Liver (tissue), 9 donors: ENCODE data around the gene PTPRH. TPM values are rescaled to one million over a fixed set of nuclear protein-coding genes. Genes with fewer than 3 reads are reported as not detected.

Experiments used
- DNase-seq: peaks from one replicate; pipeline ENCODE4 v3.0.0-alpha.2; 2017; ENCODE audit warnings: low spot score
- H3K27ac ChIP-seq, 2 donors: one replicate each; pipeline ENCODE4 v1.7.0; 2013; ENCODE audit warnings: inconsistent platforms in 2 of 2, low read length in 2 of 2, control low read depth in 1 of 2, low read depth in 1 of 2, mild to moderate bottlenecking in 1 of 2
- H3K27me3 ChIP-seq, 4 donors: one replicate each; pipeline versions ENCODE4 v1.6.1 to v1.7.0; 2013; ENCODE audit warnings: low read length in 3 of 4, inconsistent platforms in 1 of 4, mild to moderate bottlenecking in 1 of 4, moderate library complexity in 1 of 4; ENCODE audit not compliant: control insufficient read depth in 4 of 4, insufficient read depth in 4 of 4
- H3K36me3 ChIP-seq, 4 donors: one replicate each; pipeline versions ENCODE4 v1.6.1 to v1.7.0; 2013; ENCODE audit warnings: low read length in 3 of 4, mild to moderate bottlenecking in 3 of 4, low read depth in 1 of 4, moderate library complexity in 1 of 4; ENCODE audit not compliant: control insufficient read depth in 4 of 4, insufficient read depth in 3 of 4
- H3K4me1 ChIP-seq, 4 donors: one replicate each; pipeline versions ENCODE4 v1.6.1 to v1.7.0; 2013; ENCODE audit warnings: low read length in 3 of 4, mild to moderate bottlenecking in 3 of 4, moderate library complexity in 1 of 4; ENCODE audit not compliant: control insufficient read depth in 4 of 4, insufficient read depth in 4 of 4
- H3K4me3 ChIP-seq, 3 donors: one replicate each; pipeline versions ENCODE4 v1.6.1 to v1.7.0; 2013; ENCODE audit warnings: low read length in 3 of 3, control low read depth in 1 of 3, low read depth in 1 of 3, mild to moderate bottlenecking in 1 of 3
- H3K9ac ChIP-seq, 2 donors: one replicate each; pipeline ENCODE4 v1.7.0; 2013; ENCODE audit warnings: low read length in 2 of 2, mild to moderate bottlenecking in 2 of 2, moderate library complexity in 2 of 2, control low read depth in 1 of 2, low read depth in 1 of 2
- H3K9me3 ChIP-seq, 4 donors: one replicate each; pipeline versions ENCODE4 v1.6.1 to v1.7.0; 2013; ENCODE audit warnings: low read length in 3 of 4; ENCODE audit not compliant: control insufficient read depth in 4 of 4
- EGR1 ChIP-seq, 2 donors: IDR thresholded peaks; 2 replicates each; pipeline ENCODE4 v1.6.1; 2016 to 2018; ENCODE audit warnings: antibody characterized with exemption in 2 of 2, low read depth in 2 of 2
- FOXA1 ChIP-seq: IDR thresholded peaks from 2 replicates; pipeline ENCODE4 v1.6.1; 2016; ENCODE audit warnings: antibody characterized with exemption
- HNF4G ChIP-seq: IDR thresholded peaks from 2 replicates; pipeline ENCODE4 v1.6.1; 2016; ENCODE audit warnings: antibody characterized with exemption
- JUND ChIP-seq, 2 donors: IDR thresholded peaks; 2 replicates each; pipeline ENCODE4 v1.6.1; 2016; ENCODE audit warnings: antibody characterized with exemption in 2 of 2
- MAX ChIP-seq: IDR thresholded peaks from 2 replicates; pipeline ENCODE4 v1.6.1; 2016; ENCODE audit warnings: antibody characterized with exemption
- NR2F2 ChIP-seq: IDR thresholded peaks from 2 replicates; pipeline ENCODE4 v1.6.1; 2016; ENCODE audit warnings: antibody characterized with exemption
- RXRA ChIP-seq, 2 donors: IDR thresholded peaks; 2 replicates each; pipeline ENCODE4 v1.6.1; 2017 to 2018; ENCODE audit warnings: antibody characterized with exemption in 2 of 2, mild to moderate bottlenecking in 1 of 2
- SP1 ChIP-seq: IDR thresholded peaks from 2 replicates; pipeline ENCODE4 v1.6.1; 2018; ENCODE audit warnings: antibody characterized with exemption, mild to moderate bottlenecking
- ZBTB33 ChIP-seq: IDR thresholded peaks from 2 replicates; pipeline ENCODE4 v1.6.1; 2016; ENCODE audit warnings: antibody characterized with exemption
- WGBS: extraction: QIAGEN DNeasy Blood & Tissue Kit; methylation state at CpG from one replicate; pipeline ENCODE4 v1.1.7; 2013; 5-methylcytosine and 5-hydroxymethylcytosine counted together
- polyA plus RNA-seq, 2 donors: library from polyadenylated mRNA; stranded (reverse) in 1 of 2; unstranded in 1 of 2; fragments of 200-250 nt in 1 of 2; fragments of >200 nt in 1 of 2; fragmentation: Nextera tagmentation in 1 of 2; extraction: Ambion mirVana in 1 of 2; gene quantifications; one replicate each; pipeline versions ENCODE4 v1.2.1 to v1.2.3, GENCODE V29; 2013 to 2015
- total RNA-seq, 2 donors: library from RNA; depleted of rRNA; stranded (reverse); fragments of >200 nt; gene quantifications; one replicate each; pipeline ENCODE4 v1.2.3, GENCODE V29; 2014
- TF ChIP-seq, protein P1 (sequence below): IDR thresholded peaks from 2 replicates; pipeline ENCODE4 v1.6.1; 2016; ENCODE audit warnings: antibody characterized with exemption, mild to moderate bottlenecking
- TF ChIP-seq, protein P2 (sequence below): fragments of 150-350 bp; IDR thresholded peaks from 2 replicates; pipeline ENCODE4 v1.5.1; 2017; ENCODE audit warnings: improper control_type of control experiment, low read depth, low read length; ENCODE audit not compliant: missing input control
- donor health status: healthy.
- donor health status: healthy.
- donor health status: healthy.
- donor health status: healthy.
- donor health status: healthy.

PTPRH gene
- total and polyA plus RNA-seq, 4 donors, result 3.1 to 20.4 (median 11.4) TPM

DNA sequence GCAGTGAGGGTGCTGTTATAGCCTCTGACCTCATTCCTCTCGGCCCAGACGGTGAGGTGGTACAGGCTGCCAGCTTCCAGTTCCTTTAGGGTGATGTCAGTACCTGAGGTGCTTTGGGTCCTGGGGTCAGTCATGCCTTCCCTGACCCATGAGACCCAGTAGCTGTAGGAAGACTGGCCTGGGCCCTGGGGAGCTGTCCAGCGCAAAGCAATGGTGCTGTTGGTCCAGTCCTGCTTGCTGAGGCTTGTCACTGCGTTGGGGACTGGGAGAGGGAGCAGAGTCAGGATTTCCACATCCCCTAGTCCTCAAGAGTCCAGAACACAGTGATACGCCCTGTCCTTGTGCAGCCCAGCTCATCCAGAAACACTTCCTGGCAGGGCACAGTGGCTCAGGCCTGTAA, 10.7 kb downstream of the PTPRH start:
- no peaks in the 10 kb centered on the region for H3K27me3 ChIP-seq
- TF ChIP-seq MAX, result no peak
- TF ChIP-seq, protein P1, sequence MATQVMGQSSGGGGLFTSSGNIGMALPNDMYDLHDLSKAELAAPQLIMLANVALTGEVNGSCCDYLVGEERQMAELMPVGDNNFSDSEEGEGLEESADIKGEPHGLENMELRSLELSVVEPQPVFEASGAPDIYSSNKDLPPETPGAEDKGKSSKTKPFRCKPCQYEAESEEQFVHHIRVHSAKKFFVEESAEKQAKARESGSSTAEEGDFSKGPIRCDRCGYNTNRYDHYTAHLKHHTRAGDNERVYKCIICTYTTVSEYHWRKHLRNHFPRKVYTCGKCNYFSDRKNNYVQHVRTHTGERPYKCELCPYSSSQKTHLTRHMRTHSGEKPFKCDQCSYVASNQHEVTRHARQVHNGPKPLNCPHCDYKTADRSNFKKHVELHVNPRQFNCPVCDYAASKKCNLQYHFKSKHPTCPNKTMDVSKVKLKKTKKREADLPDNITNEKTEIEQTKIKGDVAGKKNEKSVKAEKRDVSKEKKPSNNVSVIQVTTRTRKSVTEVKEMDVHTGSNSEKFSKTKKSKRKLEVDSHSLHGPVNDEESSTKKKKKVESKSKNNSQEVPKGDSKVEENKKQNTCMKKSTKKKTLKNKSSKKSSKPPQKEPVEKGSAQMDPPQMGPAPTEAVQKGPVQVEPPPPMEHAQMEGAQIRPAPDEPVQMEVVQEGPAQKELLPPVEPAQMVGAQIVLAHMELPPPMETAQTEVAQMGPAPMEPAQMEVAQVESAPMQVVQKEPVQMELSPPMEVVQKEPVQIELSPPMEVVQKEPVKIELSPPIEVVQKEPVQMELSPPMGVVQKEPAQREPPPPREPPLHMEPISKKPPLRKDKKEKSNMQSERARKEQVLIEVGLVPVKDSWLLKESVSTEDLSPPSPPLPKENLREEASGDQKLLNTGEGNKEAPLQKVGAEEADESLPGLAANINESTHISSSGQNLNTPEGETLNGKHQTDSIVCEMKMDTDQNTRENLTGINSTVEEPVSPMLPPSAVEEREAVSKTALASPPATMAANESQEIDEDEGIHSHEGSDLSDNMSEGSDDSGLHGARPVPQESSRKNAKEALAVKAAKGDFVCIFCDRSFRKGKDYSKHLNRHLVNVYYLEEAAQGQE, result peak; percentile 59
- no peak for TF ChIP-seq FOXA1
- TF ChIP-seq JUND (IDR thresholded peaks at IDR 0.05), result no peak
- TF ChIP-seq, protein P2, sequence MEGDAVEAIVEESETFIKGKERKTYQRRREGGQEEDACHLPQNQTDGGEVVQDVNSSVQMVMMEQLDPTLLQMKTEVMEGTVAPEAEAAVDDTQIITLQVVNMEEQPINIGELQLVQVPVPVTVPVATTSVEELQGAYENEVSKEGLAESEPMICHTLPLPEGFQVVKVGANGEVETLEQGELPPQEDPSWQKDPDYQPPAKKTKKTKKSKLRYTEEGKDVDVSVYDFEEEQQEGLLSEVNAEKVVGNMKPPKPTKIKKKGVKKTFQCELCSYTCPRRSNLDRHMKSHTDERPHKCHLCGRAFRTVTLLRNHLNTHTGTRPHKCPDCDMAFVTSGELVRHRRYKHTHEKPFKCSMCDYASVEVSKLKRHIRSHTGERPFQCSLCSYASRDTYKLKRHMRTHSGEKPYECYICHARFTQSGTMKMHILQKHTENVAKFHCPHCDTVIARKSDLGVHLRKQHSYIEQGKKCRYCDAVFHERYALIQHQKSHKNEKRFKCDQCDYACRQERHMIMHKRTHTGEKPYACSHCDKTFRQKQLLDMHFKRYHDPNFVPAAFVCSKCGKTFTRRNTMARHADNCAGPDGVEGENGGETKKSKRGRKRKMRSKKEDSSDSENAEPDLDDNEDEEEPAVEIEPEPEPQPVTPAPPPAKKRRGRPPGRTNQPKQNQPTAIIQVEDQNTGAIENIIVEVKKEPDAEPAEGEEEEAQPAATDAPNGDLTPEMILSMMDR, result no peak
- WGBS, result 85% methylated on average over 5 of the region's 5 CpGs
- no peak overlapping the region for H3K4me3 ChIP-seq
- no peak overlapping the region for H3K27ac ChIP-seq
- peaks cover 0 to 3% (median 1%) of the 10 kb centered on the region in 4 donors for H3K36me3 ChIP-seq
- DNase-seq, result no peak
- H3K9me3 ChIP-seq, result no peaks in the 10 kb centered on the region
- H3K4me1 ChIP-seq, result no peaks in the 10 kb centered on the region
- H3K9ac ChIP-seq, result no peak overlapping the region

GRCh38 chr19:55197528-55197927, 11.8 kb downstream of the PTPRH start:
- no peaks in the 10 kb centered on the region for H3K9me3 ChIP-seq
- peaks cover 0 to 3% (median 1%) of the 10 kb centered on the region in 4 donors for H3K36me3 ChIP-seq
- H3K4me1 ChIP-seq, result no peaks in the 10 kb centered on the region
- no peak overlapping the region for H3K27ac ChIP-seq
- H3K4me3 ChIP-seq, result no peak overlapping the region
- 83% methylated on average over 4 of the region's 4 CpGs for WGBS
- DNase-seq, result no peak
- no peak for TF ChIP-seq ZBTB33
- no peak for TF ChIP-seq EGR1 (IDR thresholded peaks at IDR 0.05; ENCODE audit: low read depth in 2 of 2)
- no peak for TF ChIP-seq NR2F2
- no peak for TF ChIP-seq MAX
- TF ChIP-seq SP1, result no peak
- TF ChIP-seq RXRA (IDR thresholded peaks at IDR 0.05), result no peak
- TF ChIP-seq, protein P2, result no peak
- TF ChIP-seq HNF4G, result no peak
- no peak overlapping the region for H3K9ac ChIP-seq
- no peaks in the 10 kb centered on the region for H3K27me3 ChIP-seq
